D721Med (cell line): Measurements from ENCODE around the gene ISLR2.
"Not testable (repeated sequence)": the region's sequence is repeated elsewhere in the genome, so short reads cannot be mapped to it uniquely, and the experiment has no call there.

Experiments used
- DNase-seq: peaks from one replicate; pipeline ENCODE4 v3.0.0; 2011; ENCODE audit warnings: low spot score; ENCODE audit not compliant: insufficient read length
- FAIRE-seq: peaks from 2 replicates; lab custom pipeline; 2011; peaks lifted over from hg19 to GRCh38; lab: Jason Lieb, UNC
- TF ChIP-seq, protein P1 (sequence below): IDR thresholded peaks from 2 replicates; pipeline ENCODE4 v1.5.1; 2012; ENCODE audit warnings: mild to moderate bottlenecking, control low read depth; ENCODE audit not compliant: insufficient read depth; ENCODE audit errors: missing control alignments

The ISLR2 gene

DNA sequence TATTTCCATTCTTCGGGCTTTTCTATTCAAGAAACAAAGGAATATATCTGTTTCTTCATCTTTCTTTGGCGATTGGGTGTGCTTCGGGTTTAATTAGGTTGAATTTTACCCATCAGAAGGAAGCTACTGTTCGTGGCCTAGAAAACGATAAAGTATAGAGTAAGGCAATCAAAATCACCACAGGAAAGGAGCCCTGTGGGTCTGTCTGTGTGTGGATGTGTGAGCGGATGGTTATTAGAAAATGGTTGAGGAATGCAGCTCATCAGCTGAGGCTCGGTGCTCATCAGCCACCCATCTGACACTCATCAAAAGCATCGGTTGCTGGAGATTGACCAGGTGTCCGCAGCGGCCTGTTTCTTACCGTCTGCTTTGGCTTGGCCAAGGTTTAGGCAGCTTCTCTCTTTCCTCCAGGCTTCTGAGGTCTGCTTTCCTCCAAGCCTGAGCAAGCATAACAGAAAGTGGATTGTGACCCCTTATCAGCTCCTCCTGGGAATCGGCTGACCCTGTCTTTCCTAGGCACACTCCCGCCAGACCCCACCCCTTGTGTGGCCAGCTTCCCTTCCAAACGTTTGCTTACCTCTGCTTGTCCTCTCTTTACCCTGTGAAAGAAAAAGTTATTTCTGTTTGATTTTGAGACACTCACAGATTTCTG lies 25.5 kb downstream of the ISLR2 start:
- DNase-seq = no peak
- no peak for FAIRE-seq
- TF ChIP-seq, protein P1, sequence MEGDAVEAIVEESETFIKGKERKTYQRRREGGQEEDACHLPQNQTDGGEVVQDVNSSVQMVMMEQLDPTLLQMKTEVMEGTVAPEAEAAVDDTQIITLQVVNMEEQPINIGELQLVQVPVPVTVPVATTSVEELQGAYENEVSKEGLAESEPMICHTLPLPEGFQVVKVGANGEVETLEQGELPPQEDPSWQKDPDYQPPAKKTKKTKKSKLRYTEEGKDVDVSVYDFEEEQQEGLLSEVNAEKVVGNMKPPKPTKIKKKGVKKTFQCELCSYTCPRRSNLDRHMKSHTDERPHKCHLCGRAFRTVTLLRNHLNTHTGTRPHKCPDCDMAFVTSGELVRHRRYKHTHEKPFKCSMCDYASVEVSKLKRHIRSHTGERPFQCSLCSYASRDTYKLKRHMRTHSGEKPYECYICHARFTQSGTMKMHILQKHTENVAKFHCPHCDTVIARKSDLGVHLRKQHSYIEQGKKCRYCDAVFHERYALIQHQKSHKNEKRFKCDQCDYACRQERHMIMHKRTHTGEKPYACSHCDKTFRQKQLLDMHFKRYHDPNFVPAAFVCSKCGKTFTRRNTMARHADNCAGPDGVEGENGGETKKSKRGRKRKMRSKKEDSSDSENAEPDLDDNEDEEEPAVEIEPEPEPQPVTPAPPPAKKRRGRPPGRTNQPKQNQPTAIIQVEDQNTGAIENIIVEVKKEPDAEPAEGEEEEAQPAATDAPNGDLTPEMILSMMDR = no peak

DNA sequence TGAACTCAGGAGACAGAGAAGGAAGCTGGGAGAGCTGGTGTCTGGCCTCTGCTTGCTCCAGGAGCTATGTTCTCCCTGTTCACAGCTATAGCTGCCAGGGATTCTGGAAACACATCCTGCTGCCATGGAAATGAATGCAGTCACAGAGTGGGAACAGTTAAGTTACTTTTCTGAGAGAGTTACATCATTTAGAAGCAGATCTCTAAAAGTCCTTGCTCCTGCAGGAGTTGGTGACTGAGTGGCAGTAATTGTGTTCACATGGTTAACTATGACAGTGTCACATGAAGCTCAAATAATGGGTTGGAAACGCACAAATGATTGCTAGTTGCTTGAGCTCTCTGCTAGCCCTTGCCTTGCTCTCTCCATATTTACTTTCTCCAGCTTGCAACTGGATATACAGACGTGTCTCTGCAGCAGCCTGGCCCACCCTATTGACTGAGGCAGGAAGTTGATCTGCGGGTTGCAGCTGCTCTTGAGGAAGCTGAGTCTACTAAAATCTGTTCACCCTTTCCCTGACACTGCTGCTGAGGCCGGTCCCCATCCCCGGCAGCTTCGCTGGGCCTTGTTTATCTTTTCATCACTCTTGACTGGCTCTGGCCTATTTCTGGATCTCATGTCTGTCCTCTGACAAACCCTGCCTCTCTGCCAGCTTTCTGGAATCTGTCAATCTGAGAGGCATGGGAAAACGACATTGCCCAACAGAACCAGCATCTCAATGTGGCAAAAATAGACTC lies 26.5 kb downstream of the ISLR2 start:
- DNase-seq (no peak), FAIRE-seq (no peak)
- TF ChIP-seq, protein P1 = no peak

DNA sequence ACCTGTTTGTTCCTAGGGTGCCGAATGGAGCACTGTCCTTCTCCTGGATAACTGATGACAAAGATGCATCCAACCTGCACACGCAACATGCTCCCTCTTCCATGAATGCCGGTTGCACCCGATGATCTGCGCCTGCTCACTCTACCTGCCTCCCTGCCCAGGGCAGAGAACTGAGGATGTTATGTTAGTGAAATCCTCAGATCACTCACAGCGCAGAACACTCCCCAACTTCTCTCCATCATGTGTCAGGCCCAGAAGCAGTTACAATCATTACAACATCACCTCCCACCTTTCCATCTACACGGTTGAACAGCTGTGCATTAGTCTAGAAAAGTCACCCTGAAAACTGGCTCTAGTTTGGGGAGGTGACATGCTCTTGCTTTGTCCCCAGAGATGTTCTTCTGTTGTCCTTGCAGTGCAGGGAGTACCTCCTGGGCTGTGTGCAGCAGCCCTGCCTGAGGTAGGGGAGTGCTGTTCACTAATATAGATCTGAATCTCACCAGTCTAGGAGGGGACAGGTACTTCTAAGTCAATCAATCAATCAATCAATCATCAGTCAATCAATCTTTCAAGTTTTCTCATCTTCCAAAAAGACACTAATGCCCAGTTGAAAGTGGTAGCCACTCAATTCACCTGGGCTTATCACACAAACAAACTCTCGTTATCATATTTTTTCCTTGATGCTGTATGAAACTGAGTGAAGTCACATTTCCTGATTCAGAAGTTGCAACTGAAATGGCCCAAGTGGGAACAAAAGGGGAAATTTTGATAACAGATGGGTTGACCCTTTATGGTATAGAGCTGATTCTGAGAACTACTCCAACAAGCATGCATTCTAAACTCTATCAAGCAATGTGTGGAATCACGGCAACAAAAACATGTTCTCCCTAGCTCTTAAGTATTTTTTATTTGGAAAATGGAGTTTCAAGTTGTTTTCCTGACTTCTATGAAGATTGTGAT lies 27.8 kb downstream of the ISLR2 start:
- TF ChIP-seq, protein P1 = no peak
- no peak for DNase-seq
- no peak for FAIRE-seq

DNA sequence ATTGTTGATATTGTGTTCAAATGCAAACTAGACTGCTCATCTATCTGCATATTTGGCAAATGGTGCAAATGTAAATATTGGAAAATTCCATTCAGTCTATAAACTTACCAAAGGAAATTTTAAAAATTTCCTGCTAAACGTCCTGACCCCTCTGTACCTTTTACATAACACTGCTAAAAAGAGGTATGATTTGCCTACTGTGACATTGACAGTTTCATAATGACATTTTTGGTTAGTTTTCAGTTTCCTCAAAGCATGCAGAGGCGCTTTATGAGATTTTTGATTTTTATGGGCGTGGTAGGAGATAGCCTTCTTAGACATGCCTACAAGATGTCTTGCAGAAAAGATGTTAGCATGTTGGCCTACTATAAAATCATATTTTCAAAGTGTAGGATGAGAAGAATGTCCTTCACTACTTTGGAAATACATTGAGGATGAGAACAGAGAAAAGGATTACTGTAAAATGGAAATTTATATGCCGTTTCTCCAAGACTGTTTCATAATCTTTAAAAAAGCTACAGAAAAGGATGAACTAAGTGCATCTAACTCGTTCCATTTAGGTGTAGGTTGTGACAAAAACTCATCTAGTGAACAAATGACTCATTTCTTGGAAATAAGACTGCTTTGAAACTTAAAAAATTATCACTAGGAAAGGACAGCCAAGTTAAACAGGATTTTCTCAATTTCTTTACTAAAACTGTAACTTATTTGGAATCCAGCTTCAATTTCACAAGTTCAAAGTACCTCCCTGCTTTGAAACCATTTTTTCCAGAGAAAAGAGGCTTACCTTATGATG lies 28.7 kb downstream of the ISLR2 start:
- FAIRE-seq (no peak), DNase-seq (no peak)
- TF ChIP-seq, protein P1 = no peak

DNA sequence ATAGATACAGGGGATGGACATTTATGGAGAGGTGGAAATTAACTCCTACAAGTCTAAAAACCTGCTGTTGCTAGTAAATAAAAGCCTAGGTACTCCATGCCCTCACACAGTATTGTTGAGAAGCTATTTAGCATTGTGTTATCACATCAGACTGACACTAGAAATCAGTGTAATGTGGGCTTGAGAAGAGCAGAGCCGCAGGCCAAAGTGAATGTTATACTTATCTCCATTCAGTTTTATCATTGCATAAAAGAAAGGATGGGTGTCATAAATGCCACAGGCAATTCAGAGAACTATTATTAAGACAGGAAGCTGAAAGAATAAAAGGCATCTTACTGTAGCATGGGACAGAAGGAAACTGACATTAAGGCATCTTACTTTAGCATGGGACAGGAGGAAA lies 29.4 kb downstream of the ISLR2 start:
- no peak for FAIRE-seq
- TF ChIP-seq, protein P1 = no peak
- DNase-seq = no peak

DNA sequence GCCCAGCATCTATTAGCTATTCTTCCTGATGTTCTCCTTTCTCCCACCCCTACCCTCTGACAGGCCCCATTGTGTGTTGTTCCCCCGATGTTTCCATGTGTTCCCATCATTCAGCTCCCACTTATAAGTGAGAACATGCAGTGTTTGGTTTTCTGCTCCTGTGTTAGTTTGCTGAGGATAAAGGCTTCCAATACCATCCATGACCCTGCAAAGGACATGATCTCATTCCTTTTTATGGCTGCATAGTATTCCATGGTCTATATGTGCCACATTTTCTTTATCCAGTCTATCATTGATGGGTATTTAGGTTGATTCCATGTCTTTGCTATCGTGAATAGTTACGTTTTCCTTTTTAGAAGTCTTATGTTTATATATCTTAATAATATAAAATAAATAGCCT lies 30.0 kb downstream of the ISLR2 start:
- DNase-seq, FAIRE-seq: not testable (repeated sequence)

DNA sequence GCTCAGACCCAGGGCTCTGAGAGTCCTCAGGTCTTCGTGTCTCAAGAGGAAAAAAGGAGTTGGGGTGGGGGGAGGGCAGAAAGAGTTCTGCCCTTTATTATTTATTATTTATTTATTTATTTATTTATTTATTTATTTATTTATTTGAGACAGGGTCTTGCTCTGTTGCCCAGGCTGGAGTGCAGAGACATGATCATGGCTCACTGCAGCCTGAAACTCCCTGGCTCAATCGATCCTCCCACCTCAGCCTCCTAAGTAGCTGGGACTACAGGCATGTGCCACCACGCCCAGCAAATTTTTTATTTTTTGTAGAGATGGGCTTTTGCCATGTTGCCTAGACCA lies 31.8 kb downstream of the ISLR2 start:
- not testable (repeated sequence) for DNase-seq, FAIRE-seq
